WERI-Rb-1 (cell line): ENCODE data around the gene TSHZ3.

Source experiments
- DNase-seq: peaks from one replicate; pipeline ENCODE4 v3.0.0-alpha.2; 2020
- H3K27ac ChIP-seq: fragments of 250-450 bp; sonication (Bioruptor Pico); 2 replicates; pipeline ENCODE4 v1.5.1; 2020; ENCODE audit warnings: mild to moderate bottlenecking, moderate library complexity
- H3K27me3 ChIP-seq: fragments of 250-450 bp; sonication (Bioruptor Pico); 2 replicates; pipeline ENCODE4 v1.5.1; 2021; ENCODE audit warnings: mild to moderate bottlenecking, low read depth, moderate library complexity; ENCODE audit not compliant: insufficient read depth, severe bottlenecking
- H3K36me3 ChIP-seq: fragments of 250-450 bp; sonication (Bioruptor Pico); 2 replicates; pipeline ENCODE4 v1.5.1; 2020; ENCODE audit warnings: mild to moderate bottlenecking, moderate library complexity
- H3K4me3 ChIP-seq: 2 replicates; pipeline ENCODE4 v1.5.1; 2011; ENCODE audit warnings: low read depth, mild to moderate bottlenecking, control low read depth, low read length
- H3K9me3 ChIP-seq: fragments of 250-450 bp; sonication (Bioruptor Pico); 2 replicates; pipeline ENCODE4 v1.5.1; 2021; ENCODE audit warnings: mild to moderate bottlenecking, moderate library complexity; ENCODE audit not compliant: severe bottlenecking
- CTCF ChIP-seq: IDR thresholded peaks from 2 replicates; pipeline ENCODE4 v1.5.1; 2011; ENCODE audit warnings: low read depth, mild to moderate bottlenecking, control low read depth, inconsistent platforms, low read length

Gene TSHZ3

GRCh38 chr19:31299665-31300064 lies 49.6 kb downstream of the TSHZ3 start:
- Histone ChIP-seq H3K27me3 (no peaks in the 10 kb centered on the region), H3K9me3 (no peaks in the 10 kb centered on the region), H3K27ac (no peak overlapping the region), H3K36me3 (no peaks in the 10 kb centered on the region), H3K4me3 (no peak overlapping the region)
- DNase-seq, result no peak
- no peak for TF ChIP-seq CTCF

GRCh38 chr19:31297991-31298390 lies 51.2 kb downstream of the TSHZ3 start:
- Histone ChIP-seq H3K27me3 (no peaks in the 10 kb centered on the region), H3K36me3 (no peaks in the 10 kb centered on the region), H3K4me3 (no peak overlapping the region), H3K9me3 (no peaks in the 10 kb centered on the region), H3K27ac (no peak overlapping the region)
- DNase-seq, result no peak
- TF ChIP-seq CTCF, result no peak

- no peaks in the 10 kb centered on the region for H3K9me3 ChIP-seq
- TF ChIP-seq CTCF, result no peak
- H3K36me3 ChIP-seq, result no peaks in the 10 kb centered on the region
- H3K27ac ChIP-seq, result no peak overlapping the region
- no peak overlapping the region for H3K4me3 ChIP-seq
- no peaks in the 10 kb centered on the region for H3K27me3 ChIP-seq
- DNase-seq, result no peak
Observed at GRCh38 chr19:31296741-31297390, 52.4 kb downstream of the TSHZ3 start.

- no peak for TF ChIP-seq CTCF
- H3K36me3 ChIP-seq, result no peaks in the 10 kb centered on the region
- H3K27me3 ChIP-seq, result no peaks in the 10 kb centered on the region
- H3K9me3 ChIP-seq, result no peaks in the 10 kb centered on the region
- H3K4me3 ChIP-seq, result no peak overlapping the region
- DNase-seq, result no peak
- no peak overlapping the region for H3K27ac ChIP-seq
Observed at GRCh38 chr19:31294189-31294588, 55.0 kb downstream of the TSHZ3 start.

GRCh38 chr19:31292639-31293185 lies 56.5 kb downstream of the TSHZ3 start:
- no peak for DNase-seq
- no peaks in the 10 kb centered on the region for H3K9me3 ChIP-seq
- TF ChIP-seq CTCF, result no peak
- no peak overlapping the region for H3K27ac ChIP-seq
- no peak overlapping the region for H3K4me3 ChIP-seq
- H3K27me3 ChIP-seq, result no peaks in the 10 kb centered on the region
- no peaks in the 10 kb centered on the region for H3K36me3 ChIP-seq
